Breast epithelium (tissue), 4 donors: Measurements from ENCODE around the gene COL11A1. TPM values are rescaled to one million over a fixed set of nuclear protein-coding genes. Genes with fewer than 3 reads are reported as not detected.
"Not testable (repeated sequence)": the region's sequence is repeated elsewhere in the genome, so short reads cannot be mapped to it uniquely, and the experiment has no call there.

Source experiments
- DNase-seq, 2 donors: peaks; one replicate each; pipeline ENCODE4 v3.0.0-alpha.2; 2019; ENCODE audit warnings: low spot score in 2 of 2
- H3K27ac ChIP-seq, 2 donors: fragments of 200-600 bp; sonication (generic) in 1 of 2; one replicate each; pipeline ENCODE4 v1.5.1; 2016 to 2019; ENCODE audit warnings: mild to moderate bottlenecking in 1 of 2
- H3K27me3 ChIP-seq, 2 donors: fragments of 200-600 bp; sonication (generic) in 1 of 2; one replicate each; pipeline versions ENCODE4 v1.5.1 to v1.6.0; 2017 to 2019; ENCODE audit warnings: control low read depth in 1 of 2, mild to moderate bottlenecking in 1 of 2
- H3K36me3 ChIP-seq: fragments of 200-600 bp; one replicate; pipeline ENCODE4 v1.5.1; 2019
- H3K4me1 ChIP-seq, 2 donors: fragments of 200-600 bp; sonication (generic); one replicate each; pipeline ENCODE4 v1.5.1; 2016 to 2019; ENCODE audit warnings: control low read depth in 1 of 2
- H3K4me3 ChIP-seq, 3 donors: fragments of 200-600 bp; sonication (generic); 1 replicate in 2 of 3; 2 replicates in 1 of 3; pipeline ENCODE4 v1.5.1; 2016 to 2019; ENCODE audit warnings: mild to moderate bottlenecking in 3 of 3, moderate library complexity in 2 of 3
- H3K9me3 ChIP-seq, 2 donors: fragments of 200-600 bp; sonication (generic) in 1 of 2; one replicate each; pipeline ENCODE4 v1.5.1; 2016 to 2019; ENCODE audit warnings: control low read depth in 1 of 2
- CTCF ChIP-seq, 3 donors: fragments of 450-650 bp; IDR thresholded peaks; one replicate each; pipeline ENCODE4 v1.5.1; 2016 to 2017; ENCODE audit warnings: antibody characterized with exemption in 3 of 3, mild to moderate bottlenecking in 3 of 3, moderate library complexity in 3 of 3
- POLR2A ChIP-seq: fragments of 450-650 bp; IDR thresholded peaks from one replicate; pipeline ENCODE4 v1.6.1; 2016; ENCODE audit warnings: antibody characterized with exemption, mild to moderate bottlenecking, moderate library complexity
- POLR2AphosphoS5 ChIP-seq, 3 donors: sonication (generic); formaldehyde crosslinking; IDR thresholded peaks; one replicate each; pipeline ENCODE4 v1.6.1; 2017; ENCODE audit warnings: antibody characterized with exemption in 3 of 3
- intact Hi-C: fragments of 100-400 bp; cut with DNase I; formaldehyde crosslinking; loops from one replicate; pipeline ENCODE4 v1.15.1; 2023; ENCODE audit warnings: low total_unique reads
- total RNA-seq, 3 donors: library from RNA; depleted of rRNA; stranded (reverse); fragments of >200 nt; gene quantifications; one replicate each; pipeline ENCODE4 v1.1.0, GENCODE V29; 2016

COL11A1 gene
- total RNA-seq, 3 donors from 2014 or later: 0.48 to 0.98 (median 0.88) TPM

- DNase-seq: no peak
- Histone ChIP-seq H3K4me3 (no peak overlapping the region), H3K4me1 (no peaks in the 10 kb centered on the region), H3K36me3 (no peaks in the 10 kb centered on the region), H3K9me3 (no peaks in the 10 kb centered on the region), H3K27me3 (no peaks in the 10 kb centered on the region), H3K27ac (no peak overlapping the region)
- intact Hi-C loops: no loop called here
- TF ChIP-seq POLR2AphosphoS5 (IDR thresholded peaks at IDR 0.05) (no peak), CTCF (IDR thresholded peaks at IDR 0.05) (no peak), POLR2A (no peak)
Measured at GRCh38 chr1:102941366-102941947, 166.9 kb downstream of the COL11A1 start.

- no peak overlapping the region for H3K4me3 ChIP-seq
- no peaks in the 10 kb centered on the region for H3K4me1 ChIP-seq
- no peak for DNase-seq
- H3K27ac ChIP-seq: no peak overlapping the region
- no peak for TF ChIP-seq CTCF (IDR thresholded peaks at IDR 0.05)
- TF ChIP-seq POLR2AphosphoS5 (IDR thresholded peaks at IDR 0.05): no peak
- no peak for TF ChIP-seq POLR2A
- no peaks in the 10 kb centered on the region for H3K36me3 ChIP-seq
- no peaks in the 10 kb centered on the region for H3K27me3 ChIP-seq
- no peaks in the 10 kb centered on the region for H3K9me3 ChIP-seq
- intact Hi-C loops: no loop called here
Measured at GRCh38 chr1:102937401-102937800, 170.9 kb downstream of the COL11A1 start.

GRCh38 chr1:102933362-102933761, 175.0 kb downstream of the COL11A1 start:
- intact Hi-C loops, H3K36me3 ChIP-seq, H3K9me3 ChIP-seq, H3K4me1 ChIP-seq, H3K27ac ChIP-seq, H3K27me3 ChIP-seq, DNase-seq, H3K4me3 ChIP-seq: not testable (repeated sequence)

- intact Hi-C loops: no loop called here
- TF ChIP-seq CTCF (IDR thresholded peaks at IDR 0.05) (no peak), POLR2AphosphoS5 (IDR thresholded peaks at IDR 0.05) (no peak), POLR2A (no peak)
- Histone ChIP-seq H3K27me3 (no peaks in the 10 kb centered on the region), H3K4me1 (no peaks in the 10 kb centered on the region), H3K36me3 (no peaks in the 10 kb centered on the region), H3K4me3 (no peak overlapping the region), H3K27ac (no peak overlapping the region), H3K9me3 (no peaks in the 10 kb centered on the region)
- DNase-seq: no peak
Measured at GRCh38 chr1:102919659-102920058, 188.7 kb downstream of the COL11A1 start.

GRCh38 chr1:102901996-102902395, 206.3 kb downstream of the COL11A1 start:
- Histone ChIP-seq H3K4me1 (no peaks in the 10 kb centered on the region), H3K4me3 (no peak overlapping the region), H3K27ac (no peak overlapping the region), H3K27me3 (no peaks in the 10 kb centered on the region), H3K9me3 (no peaks in the 10 kb centered on the region), H3K36me3 (no peaks in the 10 kb centered on the region)
- no peak for TF ChIP-seq POLR2A
- no peak for TF ChIP-seq POLR2AphosphoS5 (IDR thresholded peaks at IDR 0.05)
- no peak for TF ChIP-seq CTCF (IDR thresholded peaks at IDR 0.05)
- intact Hi-C loops: no loop called here
- no peak for DNase-seq

GRCh38 chr1:102899935-102900334, 208.4 kb downstream of the COL11A1 start:
- TF ChIP-seq CTCF (IDR thresholded peaks at IDR 0.05) (no peak), POLR2AphosphoS5 (IDR thresholded peaks at IDR 0.05) (no peak), POLR2A (no peak)
- no peaks in the 10 kb centered on the region for H3K27me3 ChIP-seq
- no peak overlapping the region for H3K27ac ChIP-seq
- H3K4me3 ChIP-seq: no peak overlapping the region
- no peak for DNase-seq
- no peaks in the 10 kb centered on the region for H3K36me3 ChIP-seq
- intact Hi-C loops: no loop called here
- H3K4me1 ChIP-seq: no peaks in the 10 kb centered on the region
- H3K9me3 ChIP-seq: no peaks in the 10 kb centered on the region
